GM19463 (cell line): ENCODE measurements around the gene ACTR5.
A peak's percentile ranks its signal among the peaks of the same experiment; 100 is the strongest.

Experiments
- ATAC-seq: cut with Tn5 transposase; IDR thresholded peaks from one replicate; pipeline ENCODE4 v1.9.1; 2021; ENCODE audit warnings: mild to moderate bottlenecking, moderate library complexity; ENCODE audit not compliant: unreplicated experiment

The ACTR5 gene

DNA sequence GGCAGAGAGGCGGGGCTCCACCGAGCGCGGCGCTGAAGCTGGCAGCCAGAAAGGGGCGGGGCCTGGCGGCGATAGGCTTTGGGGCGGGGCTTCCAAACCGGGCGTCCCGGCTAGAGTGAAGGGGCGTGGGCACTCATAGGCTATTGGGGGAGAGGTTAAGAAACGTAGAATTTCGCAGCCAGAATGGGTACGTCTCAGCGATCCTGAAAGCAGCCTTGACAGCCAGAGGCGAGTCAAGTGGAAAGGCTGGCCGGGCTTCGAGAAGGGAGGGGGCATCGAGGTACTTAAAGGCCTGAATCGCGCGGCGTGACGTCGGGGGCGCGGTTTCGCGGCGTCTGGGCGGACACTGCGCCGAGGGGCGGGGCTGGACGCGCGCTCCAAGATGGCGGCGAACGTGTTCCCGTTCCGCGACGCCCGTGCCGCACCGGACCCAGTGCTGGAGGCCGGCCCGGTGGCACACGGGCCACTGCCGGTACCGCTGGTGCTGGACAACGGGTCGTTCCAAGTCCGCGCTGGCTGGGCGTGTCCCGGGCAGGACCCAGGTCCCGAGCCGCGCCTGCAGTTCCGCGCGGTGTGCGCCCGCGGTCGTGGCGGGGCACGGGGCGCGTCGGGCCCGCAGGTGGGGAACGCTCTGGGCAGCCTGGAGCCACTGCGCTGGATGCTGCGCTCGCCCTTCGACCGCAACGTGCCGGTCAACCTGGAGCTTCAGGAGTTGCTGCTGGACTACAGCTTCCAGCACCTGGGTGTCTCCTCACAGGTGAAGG is at the start of gene ACTR5:
Gene ACTR5 (plus strand): TSS at position 364 of the 764 bp plus-strand sequence. CDS start 19 bp downstream, at position 383.
- ATAC-seq: peak; percentile 87

DNA sequence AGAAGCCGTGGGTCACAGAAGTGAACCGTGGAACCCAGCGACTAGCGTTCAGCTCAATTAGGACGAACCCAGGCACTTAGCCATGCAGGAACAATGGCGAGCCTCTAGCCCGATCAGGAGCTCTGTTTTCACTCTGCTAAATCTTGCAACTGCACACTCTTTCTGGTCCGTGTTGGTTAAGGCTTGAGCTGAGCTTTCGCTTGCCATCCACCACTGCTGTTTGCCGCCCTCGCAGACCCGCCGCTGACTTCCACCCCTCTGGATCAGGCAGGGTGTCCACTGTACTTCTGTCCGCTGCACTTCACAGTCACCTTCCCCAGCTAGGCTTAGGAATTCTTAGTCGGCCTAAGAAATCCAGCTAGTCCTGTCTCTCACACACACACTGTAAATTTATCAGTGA is 49.7 kb upstream of the ACTR5 start:
- ATAC-seq: no peak

DNA sequence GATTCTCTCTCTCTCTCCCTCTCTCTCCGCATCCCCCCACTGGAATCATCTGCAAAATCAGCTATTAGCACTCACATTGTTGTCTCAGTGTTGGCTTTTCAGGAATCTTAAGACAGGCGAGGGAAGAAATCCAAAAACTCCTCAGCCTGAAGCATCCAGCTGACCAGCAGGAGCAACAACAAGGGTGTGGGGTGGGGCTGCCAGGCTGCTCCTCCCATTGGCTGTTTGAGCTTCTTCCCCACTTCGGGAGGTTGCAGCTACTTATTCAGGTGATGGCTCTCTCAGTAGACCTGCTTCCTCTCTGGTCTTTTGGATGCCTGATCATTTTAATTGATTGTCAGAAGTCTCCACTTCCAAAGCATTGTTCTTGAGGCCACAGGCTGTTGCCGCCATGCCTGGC is 48.1 kb upstream of the ACTR5 start:
- no peak for ATAC-seq

- ATAC-seq: no peak
Measured at GRCh38 chr20:38700926-38701325, 47.3 kb upstream of the ACTR5 start.

- ATAC-seq: no peak
Measured at GRCh38 chr20:38703526-38703925, 44.7 kb upstream of the ACTR5 start.

DNA sequence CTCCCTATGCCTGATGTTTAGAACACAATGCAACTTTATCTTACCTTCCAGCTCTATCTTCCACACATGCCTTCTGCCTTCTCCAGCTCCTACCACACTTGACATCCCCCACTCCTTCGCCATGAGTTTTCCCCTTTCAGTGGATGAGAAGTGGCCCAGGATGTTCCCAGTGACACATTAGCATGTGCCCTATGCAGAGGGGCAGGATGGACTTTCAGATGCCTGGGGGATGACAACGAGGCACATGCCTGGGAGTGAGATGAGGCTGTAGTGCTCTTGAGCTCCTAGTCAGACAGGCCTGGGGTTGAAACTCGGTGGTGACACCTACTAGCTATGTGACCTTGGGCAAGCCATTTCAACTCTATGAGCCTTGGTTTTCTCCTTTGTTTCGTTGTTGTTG is 44.1 kb upstream of the ACTR5 start:
- ATAC-seq: no peak

- ATAC-seq: no peak
Measured at GRCh38 chr20:38706509-38706908, 41.8 kb upstream of the ACTR5 start.

DNA sequence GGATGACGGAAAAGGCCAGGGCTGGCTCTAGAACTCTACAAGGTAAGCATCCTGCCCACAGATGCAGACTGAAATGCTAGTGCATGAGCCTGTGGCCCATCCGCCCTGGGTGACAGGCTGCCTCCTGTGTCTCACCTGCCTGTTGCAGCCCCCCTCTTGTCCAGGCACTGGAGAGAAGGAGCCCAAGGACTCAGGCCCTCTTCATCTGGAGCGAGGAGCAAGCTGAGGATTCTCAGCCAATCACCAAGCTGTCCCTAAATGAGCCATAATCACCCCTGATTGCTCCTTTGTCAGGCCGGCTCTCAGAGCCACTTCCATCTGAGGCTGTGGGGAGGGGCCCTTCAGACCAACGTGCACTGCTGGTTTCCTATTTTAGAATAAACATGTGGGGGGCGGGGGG is 34.0 kb upstream of the ACTR5 start:
- ATAC-seq: no peak

DNA sequence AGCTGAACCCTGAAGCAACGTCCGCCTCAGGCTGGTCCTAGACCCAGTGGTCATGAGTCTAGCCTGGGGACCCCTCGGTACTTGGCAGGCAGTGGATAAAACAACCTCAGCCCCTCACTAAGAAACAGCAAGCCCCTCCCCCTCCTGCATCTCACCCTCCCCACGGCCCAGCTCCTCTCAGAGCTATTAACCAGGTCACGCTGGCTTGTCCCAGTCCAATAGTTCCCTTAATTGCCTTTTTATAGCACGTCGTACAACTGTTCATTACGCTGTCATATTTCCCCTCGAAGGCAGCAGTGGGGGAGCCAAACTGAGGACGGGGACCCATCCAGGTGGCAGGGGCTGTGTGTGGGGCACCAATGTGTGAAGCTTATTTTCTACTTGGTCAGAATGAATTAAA is 32.6 kb upstream of the ACTR5 start:
- no peak for ATAC-seq

GRCh38 chr20:38722683-38723016 is 25.6 kb upstream of the ACTR5 start:
- no peak for ATAC-seq

- no peak for ATAC-seq
Measured at GRCh38 chr20:38723017-38723847, 25.0 kb upstream of the ACTR5 start.

GRCh38 chr20:38723848-38724625 is 24.2 kb upstream of the ACTR5 start, which contains the start of gene SLC32A1:
TSS of gene SLC32A1 (plus strand) at chr20:38724486. CDS start at chr20:38724725, 239 bp downstream.
- ATAC-seq: no peak

- ATAC-seq: no peak
Measured at GRCh38 chr20:38724626-38725147, 23.6 kb upstream of the ACTR5 start.

DNA sequence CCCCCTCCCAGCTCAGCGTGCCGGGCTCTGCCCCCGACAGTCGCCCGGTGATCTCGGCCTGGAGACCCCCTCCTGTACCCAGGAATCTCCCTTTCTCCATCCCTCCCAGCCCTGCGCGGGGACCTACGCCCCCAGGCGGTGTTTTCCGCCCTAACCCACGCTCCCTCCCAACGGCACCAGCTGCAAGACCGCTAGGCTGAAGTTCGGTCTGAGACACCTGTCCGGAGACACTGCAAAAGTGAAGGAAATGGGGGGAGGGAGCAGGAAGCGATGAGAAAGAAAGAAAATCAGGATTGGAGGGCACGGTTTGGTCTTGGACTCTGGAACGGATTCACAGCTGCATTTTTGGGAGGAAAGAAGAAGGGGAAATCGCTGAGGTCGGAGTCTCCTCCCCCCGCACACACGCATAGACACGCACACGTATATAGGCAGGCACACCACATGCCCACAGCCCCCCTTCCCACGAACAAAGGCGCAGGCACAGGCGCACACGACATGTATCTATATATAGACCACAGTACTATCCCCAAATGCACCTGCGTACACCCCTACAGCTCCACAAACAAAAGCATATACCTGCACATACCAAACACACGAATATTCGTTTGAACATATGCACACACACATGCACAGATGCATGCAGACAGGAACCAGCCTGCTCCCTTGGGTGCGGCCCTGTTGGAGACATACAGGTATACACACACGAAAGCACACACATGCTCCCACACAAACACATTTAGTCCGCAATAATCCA is 22.9 kb upstream of the ACTR5 start:
- no peak for ATAC-seq

- ATAC-seq: no peak
Measured at GRCh38 chr20:38725931-38726803, 22.1 kb upstream of the ACTR5 start.

DNA sequence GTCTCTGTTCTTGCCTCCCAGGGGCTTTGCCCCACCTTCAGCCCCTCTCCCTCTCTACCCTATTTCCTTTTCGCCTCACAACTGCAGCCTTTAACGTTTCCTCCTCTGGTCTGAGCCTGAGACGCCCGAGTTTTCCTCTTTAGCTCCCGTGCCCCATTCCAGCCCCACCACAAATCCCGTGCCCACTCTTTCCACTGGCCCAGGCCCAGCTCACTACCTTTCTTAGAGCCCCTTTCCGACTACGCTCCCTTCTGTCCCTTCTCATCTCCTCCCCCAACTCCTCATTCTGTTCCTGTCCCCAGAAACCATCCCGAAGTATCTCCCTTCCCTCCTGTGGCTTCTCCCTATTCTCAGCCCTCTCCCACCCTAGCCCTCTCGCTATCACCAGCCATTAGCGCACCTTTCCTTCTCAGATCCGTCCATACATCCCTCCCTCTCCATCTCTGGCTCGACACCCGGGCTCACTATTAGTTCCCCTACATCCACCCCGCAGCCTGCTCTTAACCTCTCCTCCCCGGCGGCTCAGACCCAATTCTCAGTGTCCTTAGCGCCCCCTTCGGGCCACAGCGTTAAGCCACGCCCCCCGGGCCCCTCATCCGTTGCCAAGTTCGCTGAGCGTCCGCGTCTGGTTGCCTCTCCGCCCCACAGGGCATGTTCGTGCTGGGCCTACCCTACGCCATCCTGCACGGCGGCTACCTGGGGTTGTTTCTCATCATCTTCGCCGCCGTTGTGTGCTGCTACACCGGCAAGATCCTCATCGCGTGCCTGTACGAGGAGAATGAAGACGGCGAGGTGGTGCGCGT is 21.3 kb upstream of the ACTR5 start:
- no peak for ATAC-seq

DNA sequence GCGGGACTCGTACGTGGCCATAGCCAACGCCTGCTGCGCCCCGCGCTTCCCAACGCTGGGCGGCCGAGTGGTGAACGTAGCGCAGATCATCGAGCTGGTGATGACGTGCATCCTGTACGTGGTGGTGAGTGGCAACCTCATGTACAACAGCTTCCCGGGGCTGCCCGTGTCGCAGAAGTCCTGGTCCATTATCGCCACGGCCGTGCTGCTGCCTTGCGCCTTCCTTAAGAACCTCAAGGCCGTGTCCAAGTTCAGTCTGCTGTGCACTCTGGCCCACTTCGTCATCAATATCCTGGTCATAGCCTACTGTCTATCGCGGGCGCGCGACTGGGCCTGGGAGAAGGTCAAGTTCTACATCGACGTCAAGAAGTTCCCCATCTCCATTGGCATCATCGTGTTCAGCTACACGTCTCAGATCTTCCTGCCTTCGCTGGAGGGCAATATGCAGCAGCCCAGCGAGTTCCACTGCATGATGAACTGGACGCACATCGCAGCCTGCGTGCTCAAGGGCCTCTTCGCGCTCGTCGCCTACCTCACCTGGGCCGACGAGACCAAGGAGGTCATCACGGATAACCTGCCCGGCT is 20.6 kb upstream of the ACTR5 start:
- ATAC-seq: no peak

GRCh38 chr20:38728191-38728781 is 20.0 kb upstream of the ACTR5 start:
- ATAC-seq: no peak
